Measurements from ENCODE around the gene PJVK. TPM values are rescaled to one million over a fixed set of nuclear protein-coding genes. Genes with fewer than 3 reads are reported as not detected.

Gene PJVK
- total and polyA plus RNA-seq, 2 of the 4 experiments (the other 2 are of a cell fraction) = 0.72 to 2.4 TPM

DNA sequence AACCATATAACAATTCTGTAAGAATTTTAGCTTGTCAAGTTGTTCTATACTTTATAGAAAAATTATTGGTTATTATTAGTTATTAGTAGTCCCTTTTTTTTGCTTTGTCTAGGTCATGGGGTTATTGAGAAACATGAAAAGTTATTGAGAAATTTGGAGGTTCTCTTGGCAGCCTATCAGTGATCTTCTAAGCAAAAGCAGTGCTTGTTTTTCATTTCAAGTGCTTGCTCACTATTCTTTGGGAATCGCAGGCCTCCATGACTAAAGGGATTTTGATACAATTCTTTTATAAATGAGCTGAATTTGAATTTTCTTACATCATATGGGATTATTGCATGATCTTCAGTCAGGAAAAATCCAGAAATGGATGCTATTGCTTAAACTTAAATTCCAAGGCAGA is 54.9 kb downstream of the PJVK start:
- no peak overlapping the region for H2BK15ac ChIP-seq (ENCODE audit: low read depth, low read length)
- no peak overlapping the region for H3K56ac ChIP-seq (ENCODE audit: extremely low read depth, insufficient read depth, low read length)
- ATAC-seq (ENCODE audit: low read depth) (no peak), DNase-seq (no peak)
- ChIA-PET POLR2A (ENCODE audit: unreplicated experiment) (no interaction called here), CTCF (no interaction called here)
- H4K8ac ChIP-seq (ENCODE audit: low read depth in 2 of 2, low read length in 2 of 2) = no peak overlapping the region
- no peaks in the 10 kb centered on the region for H4K20me1 ChIP-seq (ENCODE audit: insufficient read depth, low read length)
- WGBS, 2 experiments (ENCODE audit: extremely low coverage in 2 of 2, insufficient read length in 1 of 2) = no CpG with 5 or more reads among the region's 1 CpG
- H3K79me1 ChIP-seq (ENCODE audit: low read depth in 1 of 2, low read length in 2 of 2) = peaks cover 2 to 4% of the 10 kb centered on the region in 2 experiments; a peak in 2 of 4 replicates
- no TSS peak for BruUV-seq (replicated peaks)
- no peak overlapping the region for H3K27ac ChIP-seq (ENCODE audit: insufficient read depth, low read length)
- no peaks in the 10 kb centered on the region for H3K9me1 ChIP-seq (ENCODE audit: insufficient read depth, low read length)
- no peak overlapping the region for H3K18ac ChIP-seq (ENCODE audit: low read depth, low read length)
- no peak overlapping the region for H2AK5ac ChIP-seq (ENCODE audit: low read depth, low read length)
- H3K9me3 ChIP-seq (ENCODE audit: control insufficient read depth, insufficient read depth, low read length) = no peaks in the 10 kb centered on the region
- no peak overlapping the region for H3K23ac ChIP-seq (ENCODE audit: low read depth, low read length)
- no peak overlapping the region for H2BK120ac ChIP-seq (ENCODE audit: low read depth, low read length)
- H2BK20ac ChIP-seq (ENCODE audit: low read depth, low read length) = no peak overlapping the region
- no peak overlapping the region for H3K4me3 ChIP-seq (ENCODE audit: insufficient read depth, low read depth, low read length)
- intact Hi-C loops (cut with micrococcal nuclease) = no loop called here
- no peak overlapping the region for H4K5ac ChIP-seq (ENCODE audit: low read depth, low read length)
- no peak overlapping the region for H2AFZ ChIP-seq (replicated peaks; ENCODE audit: low read length, poor library complexity)
- no peaks in the 10 kb centered on the region for H3K4me1 ChIP-seq (ENCODE audit: control insufficient read depth, insufficient read depth, low read length)
- H2BK5ac ChIP-seq (ENCODE audit: low read depth, low read length, poor library complexity, severe bottlenecking) = no peak overlapping the region
- H2AK9ac ChIP-seq (replicated peaks; ENCODE audit: low read depth, low read length, poor library complexity) = no peak overlapping the region
- H3K27me3 ChIP-seq (ENCODE audit: control insufficient read depth, insufficient read depth, low read length) = no peaks in the 10 kb centered on the region
- in situ Hi-C loops (cut with MboI; ENCODE audit: low sequenced_read_pairs) = no loop called here
- dilution Hi-C loops (cut with HindIII; ENCODE audit: low sequenced_read_pairs, unreplicated experiment) = no loop called here
- TF ChIP-seq, protein P1, sequence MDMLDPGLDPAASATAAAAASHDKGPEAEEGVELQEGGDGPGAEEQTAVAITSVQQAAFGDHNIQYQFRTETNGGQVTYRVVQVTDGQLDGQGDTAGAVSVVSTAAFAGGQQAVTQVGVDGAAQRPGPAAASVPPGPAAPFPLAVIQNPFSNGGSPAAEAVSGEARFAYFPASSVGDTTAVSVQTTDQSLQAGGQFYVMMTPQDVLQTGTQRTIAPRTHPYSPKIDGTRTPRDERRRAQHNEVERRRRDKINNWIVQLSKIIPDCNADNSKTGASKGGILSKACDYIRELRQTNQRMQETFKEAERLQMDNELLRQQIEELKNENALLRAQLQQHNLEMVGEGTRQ (IDR thresholded peaks at IDR 0.05; ENCODE audit: low read depth, low read length) = no peak
- TF ChIP-seq NFE2L2 (IDR thresholded peaks at IDR 0.05; ENCODE audit: low read depth, low read length) = no peak
- no peak for TF ChIP-seq MAFK (IDR thresholded peaks at IDR 0.05; ENCODE audit: low read depth, low read length)
- no peak for TF ChIP-seq BHLHE40 (IDR thresholded peaks at IDR 0.05; ENCODE audit: low read depth, low read length)
- no peak for TF ChIP-seq FOS (IDR thresholded peaks at IDR 0.05; ENCODE audit: low read depth, low read length)
- TF ChIP-seq RAD21 (IDR thresholded peaks at IDR 0.05; ENCODE audit: low read length) = no peak
- no peak for TF ChIP-seq SMC3 (IDR thresholded peaks at IDR 0.05; ENCODE audit: low read depth, low read length)
- TF ChIP-seq POLR2A (IDR thresholded peaks at IDR 0.05; ENCODE audit: low read depth, low read length) = no peak
- TF ChIP-seq CEBPB (IDR thresholded peaks at IDR 0.05; ENCODE audit: low read depth, low read length) = no peak
- TF ChIP-seq, protein P2, sequence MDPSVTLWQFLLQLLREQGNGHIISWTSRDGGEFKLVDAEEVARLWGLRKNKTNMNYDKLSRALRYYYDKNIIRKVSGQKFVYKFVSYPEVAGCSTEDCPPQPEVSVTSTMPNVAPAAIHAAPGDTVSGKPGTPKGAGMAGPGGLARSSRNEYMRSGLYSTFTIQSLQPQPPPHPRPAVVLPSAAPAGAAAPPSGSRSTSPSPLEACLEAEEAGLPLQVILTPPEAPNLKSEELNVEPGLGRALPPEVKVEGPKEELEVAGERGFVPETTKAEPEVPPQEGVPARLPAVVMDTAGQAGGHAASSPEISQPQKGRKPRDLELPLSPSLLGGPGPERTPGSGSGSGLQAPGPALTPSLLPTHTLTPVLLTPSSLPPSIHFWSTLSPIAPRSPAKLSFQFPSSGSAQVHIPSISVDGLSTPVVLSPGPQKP (IDR thresholded peaks at IDR 0.05; ENCODE audit: borderline replicate concordance, low read depth, low read length) = no peak
- no peak for TF ChIP-seq MXI1 (IDR thresholded peaks at IDR 0.05; ENCODE audit: borderline replicate concordance, low read depth, low read length)
- TF ChIP-seq MAZ (IDR thresholded peaks at IDR 0.05; ENCODE audit: borderline replicate concordance, low read depth, low read length) = no peak
- TF ChIP-seq RCOR1 (IDR thresholded peaks at IDR 0.05; ENCODE audit: insufficient replicate concordance, low read length) = no peak
- H3K14ac ChIP-seq (replicated peaks; ENCODE audit: low read depth, low read length) = no peak overlapping the region
- H3K36me3 ChIP-seq (ENCODE audit: control insufficient read depth, insufficient read depth, low read length) = peaks cover 13% of the 10 kb centered on the region
- H3K4me2 ChIP-seq (ENCODE audit: low read depth, low read length) = no peak overlapping the region
- no peak overlapping the region for H4K91ac ChIP-seq (ENCODE audit: insufficient read depth, low read depth, low read length)
- H3K4ac ChIP-seq (ENCODE audit: low read depth, low read length) = no peak overlapping the region
- no peak overlapping the region for H3K9ac ChIP-seq (ENCODE audit: low read depth, low read length)
